WTC11 (cell line): ENCODE measurements around the gene ASIC2. TPM values are rescaled to one million over a fixed set of nuclear protein-coding genes. Genes with fewer than 3 reads are reported as not detected.

Experiments
- ATAC-seq: fragments of 200-7000 bp; cut with Tn5 transposase; 2 replicates; pipeline ENCODE4 v1.10.0; 2021; ENCODE audit warnings: mild to moderate bottlenecking, moderate library complexity
- CTCF ChIA-PET: fragments of 300-600 bp; sonication (Branson Sonifier 250); formaldehyde crosslinking; loops from one replicate; lab custom pipeline; 2021; ENCODE audit warnings: antibody characterized with exemption; lab: Charles Lee
- POLR2A ChIA-PET: fragments of 350-600 bp; sonication (Branson Sonifier 250); formaldehyde crosslinking; loops from one replicate; lab custom pipeline; 2021; ENCODE audit warnings: antibody characterized with exemption; lab: Charles Lee
- DNase-seq: peaks from one replicate; pipeline ENCODE4 v3.0.0; 2021; ENCODE audit warnings: low spot score
- H3K27ac Mint-ChIP-seq: 2 replicates; pipeline ENCODE4 v1.8.0; 2021; ENCODE audit warnings: mixed read lengths
- H3K27me3 Mint-ChIP-seq: 2 replicates; pipeline ENCODE4 v1.8.0; 2021; ENCODE audit warnings: low read depth, mild to moderate bottlenecking, moderate library complexity, mixed read lengths
- H3K36me3 Mint-ChIP-seq: 2 replicates; pipeline ENCODE4 v1.8.0; 2021; ENCODE audit warnings: mixed read lengths
- H3K4me1 Mint-ChIP-seq: 2 replicates; pipeline ENCODE4 v1.8.0; 2022; ENCODE audit warnings: mixed read lengths
- H3K4me3 Mint-ChIP-seq: 2 replicates; pipeline ENCODE4 v1.8.0; 2021; ENCODE audit warnings: mild to moderate bottlenecking, moderate library complexity, mixed read lengths
- H3K9me3 Mint-ChIP-seq: 2 replicates; pipeline ENCODE4 v1.8.0; 2021; ENCODE audit warnings: mixed read lengths
- ATF3 ChIP-seq: sonication (generic); formaldehyde crosslinking; conservative IDR thresholded peaks from 2 replicates; pipeline ENCODE4 v1.8.1; 2022; ENCODE audit warnings: mild to moderate bottlenecking, missing genetic modification reagents
- ATF6 ChIP-seq: sonication (generic); formaldehyde crosslinking; IDR thresholded peaks from 2 replicates; pipeline ENCODE4 v1.8.1; 2023; ENCODE audit warnings: mild to moderate bottlenecking, missing genetic modification reagents
- ETV6 ChIP-seq: sonication (generic); formaldehyde crosslinking; IDR thresholded peaks from 2 replicates; pipeline ENCODE4 v1.8.1; 2022; ENCODE audit warnings: mild to moderate bottlenecking, missing genetic modification reagents
- FOXJ3 ChIP-seq: sonication (generic); formaldehyde crosslinking; IDR thresholded peaks from 2 replicates; pipeline ENCODE4 v1.9.0; 2021; ENCODE audit warnings: missing genetic modification reagents, mild to moderate bottlenecking, borderline replicate concordance
- NR1H2 ChIP-seq: sonication (generic); formaldehyde crosslinking; IDR thresholded peaks from 2 replicates; pipeline ENCODE4 v1.9.0; 2021; ENCODE audit warnings: mild to moderate bottlenecking, moderate library complexity, missing genetic modification reagents
- NR2C2 ChIP-seq: sonication (generic); formaldehyde crosslinking; IDR thresholded peaks from 2 replicates; pipeline ENCODE4 v1.8.0; 2022; ENCODE audit warnings: mild to moderate bottlenecking, missing genetic modification reagents
- NR3C1 ChIP-seq: sonication (generic); formaldehyde crosslinking; conservative IDR thresholded peaks from 2 replicates; pipeline ENCODE4 v1.8.1; 2023; ENCODE audit warnings: low read depth, mild to moderate bottlenecking, missing genetic modification reagents
- STAT6 ChIP-seq: sonication (generic); formaldehyde crosslinking; conservative IDR thresholded peaks from 2 replicates; pipeline ENCODE4 v1.8.1; 2023; ENCODE audit warnings: mild to moderate bottlenecking, low read depth, missing genetic modification reagents, moderate library complexity
- TEAD1 ChIP-seq: sonication (generic); formaldehyde crosslinking; IDR thresholded peaks from 2 replicates; pipeline ENCODE4 v1.8.0; 2022; ENCODE audit warnings: mild to moderate bottlenecking, missing genetic modification reagents
- TP53 ChIP-seq: sonication (generic); formaldehyde crosslinking; IDR thresholded peaks from 2 replicates; pipeline ENCODE4 v1.8.1; 2023; ENCODE audit warnings: mild to moderate bottlenecking, missing genetic modification reagents
- ZBTB43 ChIP-seq: sonication (generic); formaldehyde crosslinking; IDR thresholded peaks from 2 replicates; pipeline ENCODE4 v1.8.1; 2023; ENCODE audit warnings: mild to moderate bottlenecking, missing genetic modification reagents
- ZNF281 ChIP-seq: sonication (generic); formaldehyde crosslinking; IDR thresholded peaks from 2 replicates; pipeline ENCODE4 v1.8.0; 2023; ENCODE audit warnings: mild to moderate bottlenecking, missing genetic modification reagents
- ZNF512 ChIP-seq: sonication (generic); formaldehyde crosslinking; IDR thresholded peaks from 2 replicates; pipeline ENCODE4 v1.8.1; 2022; ENCODE audit warnings: missing genetic modification reagents, borderline replicate concordance
- total RNA-seq: library from RNA; stranded (reverse); gene quantifications from 3 replicates; pipeline ENCODE4 v1.2.3, GENCODE V29; 2021
- TF ChIP-seq, protein P1 (sequence below): sonication (generic); formaldehyde crosslinking; IDR thresholded peaks from 2 replicates; pipeline ENCODE4 v1.8.1; 2023; ENCODE audit warnings: mild to moderate bottlenecking, missing genetic modification reagents, moderate library complexity
- TF ChIP-seq, protein P2 (sequence below): fragments of 250-450 bp; sonication (Bioruptor Pico); IDR thresholded peaks from 2 replicates; pipeline ENCODE4 v1.9.0; 2021; ENCODE audit warnings: mild to moderate bottlenecking, borderline replicate concordance

Gene ASIC2
- total RNA-seq, 1 experiment from 2014 or later, result 2.7 TPM

GRCh38 chr17:33105911-33106310, 187.2 kb downstream of the ASIC2 start:
- TF ChIP-seq ATF3 (CRISPR knock-in tag), result no peak
- TF ChIP-seq, protein P1, sequence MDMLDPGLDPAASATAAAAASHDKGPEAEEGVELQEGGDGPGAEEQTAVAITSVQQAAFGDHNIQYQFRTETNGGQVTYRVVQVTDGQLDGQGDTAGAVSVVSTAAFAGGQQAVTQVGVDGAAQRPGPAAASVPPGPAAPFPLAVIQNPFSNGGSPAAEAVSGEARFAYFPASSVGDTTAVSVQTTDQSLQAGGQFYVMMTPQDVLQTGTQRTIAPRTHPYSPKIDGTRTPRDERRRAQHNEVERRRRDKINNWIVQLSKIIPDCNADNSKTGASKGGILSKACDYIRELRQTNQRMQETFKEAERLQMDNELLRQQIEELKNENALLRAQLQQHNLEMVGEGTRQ (CRISPR knock-in tag), result no peak
- TF ChIP-seq NR2C2 (CRISPR knock-in tag), result no peak
- no peak for TF ChIP-seq STAT6 (CRISPR knock-in tag)
- no peak for TF ChIP-seq ATF6
- TF ChIP-seq, protein P2, sequence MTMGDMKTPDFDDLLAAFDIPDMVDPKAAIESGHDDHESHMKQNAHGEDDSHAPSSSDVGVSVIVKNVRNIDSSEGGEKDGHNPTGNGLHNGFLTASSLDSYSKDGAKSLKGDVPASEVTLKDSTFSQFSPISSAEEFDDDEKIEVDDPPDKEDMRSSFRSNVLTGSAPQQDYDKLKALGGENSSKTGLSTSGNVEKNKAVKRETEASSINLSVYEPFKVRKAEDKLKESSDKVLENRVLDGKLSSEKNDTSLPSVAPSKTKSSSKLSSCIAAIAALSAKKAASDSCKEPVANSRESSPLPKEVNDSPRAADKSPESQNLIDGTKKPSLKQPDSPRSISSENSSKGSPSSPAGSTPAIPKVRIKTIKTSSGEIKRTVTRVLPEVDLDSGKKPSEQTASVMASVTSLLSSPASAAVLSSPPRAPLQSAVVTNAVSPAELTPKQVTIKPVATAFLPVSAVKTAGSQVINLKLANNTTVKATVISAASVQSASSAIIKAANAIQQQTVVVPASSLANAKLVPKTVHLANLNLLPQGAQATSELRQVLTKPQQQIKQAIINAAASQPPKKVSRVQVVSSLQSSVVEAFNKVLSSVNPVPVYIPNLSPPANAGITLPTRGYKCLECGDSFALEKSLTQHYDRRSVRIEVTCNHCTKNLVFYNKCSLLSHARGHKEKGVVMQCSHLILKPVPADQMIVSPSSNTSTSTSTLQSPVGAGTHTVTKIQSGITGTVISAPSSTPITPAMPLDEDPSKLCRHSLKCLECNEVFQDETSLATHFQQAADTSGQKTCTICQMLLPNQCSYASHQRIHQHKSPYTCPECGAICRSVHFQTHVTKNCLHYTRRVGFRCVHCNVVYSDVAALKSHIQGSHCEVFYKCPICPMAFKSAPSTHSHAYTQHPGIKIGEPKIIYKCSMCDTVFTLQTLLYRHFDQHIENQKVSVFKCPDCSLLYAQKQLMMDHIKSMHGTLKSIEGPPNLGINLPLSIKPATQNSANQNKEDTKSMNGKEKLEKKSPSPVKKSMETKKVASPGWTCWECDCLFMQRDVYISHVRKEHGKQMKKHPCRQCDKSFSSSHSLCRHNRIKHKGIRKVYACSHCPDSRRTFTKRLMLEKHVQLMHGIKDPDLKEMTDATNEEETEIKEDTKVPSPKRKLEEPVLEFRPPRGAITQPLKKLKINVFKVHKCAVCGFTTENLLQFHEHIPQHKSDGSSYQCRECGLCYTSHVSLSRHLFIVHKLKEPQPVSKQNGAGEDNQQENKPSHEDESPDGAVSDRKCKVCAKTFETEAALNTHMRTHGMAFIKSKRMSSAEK (CRISPR knock-in tag), result no peak
- no peak for TF ChIP-seq FOXJ3 (CRISPR knock-in tag)
- TF ChIP-seq NR1H2 (CRISPR knock-in tag), result no peak
- no peak for TF ChIP-seq ETV6 (CRISPR knock-in tag)
- TF ChIP-seq ZBTB43 (CRISPR knock-in tag), result no peak
- no peak for TF ChIP-seq ZNF281 (CRISPR knock-in tag)
- TF ChIP-seq TP53 (CRISPR knock-in tag), result no peak
- no peak for TF ChIP-seq ZNF512
- no peak for TF ChIP-seq TEAD1 (CRISPR knock-in tag)
- TF ChIP-seq NR3C1, result no peak
- no peak for DNase-seq
- CTCF ChIA-PET, result no interaction called here
- ATAC-seq, result no peak
- no peak overlapping the region for H3K4me3 Mint-ChIP-seq
- no peak overlapping the region for H3K27ac Mint-ChIP-seq
- H3K9me3 Mint-ChIP-seq, result peaks cover 32% of the 10 kb centered on the region
- POLR2A ChIA-PET, result no interaction called here
- peaks cover 6% of the 10 kb centered on the region for H3K36me3 Mint-ChIP-seq
- peaks cover 11% of the 10 kb centered on the region for H3K4me1 Mint-ChIP-seq
- H3K27me3 Mint-ChIP-seq, result peaks cover 14% of the 10 kb centered on the region; the same call in 1 of the 2 replicates
